GM23338 (cell line): ENCODE measurements around the gene GRIP2. TPM values are rescaled to one million over a fixed set of nuclear protein-coding genes. Genes with fewer than 3 reads are reported as not detected.

ENCODE experiments used
- ATAC-seq: fragments of 200-7000 bp; cut with Tn5 transposase; 3 replicates; pipeline ENCODE4 v1.9.1; 2020
- DNase-seq: peaks from one replicate; pipeline ENCODE4 v3.0.0-alpha.2; 2015; ENCODE audit warnings: low spot score
- H2AFZ ChIP-seq: fragments of 200-600 bp; sonication (generic); 2 replicates; pipeline ENCODE4 v1.8.0; 2016; ENCODE audit warnings: antibody characterized with exemption, mild to moderate bottlenecking, moderate library complexity
- H3F3A ChIP-seq: fragments of 200-600 bp; sonication (generic); replicated peaks from 2 replicates; pipeline ENCODE4 v1.8.0; 2017; ENCODE audit warnings: antibody characterized with exemption, mixed run types, low read depth
- H3K27ac ChIP-seq: fragments of 200-600 bp; sonication (generic); 2 replicates; pipeline ENCODE4 v1.6.1; 2016; ENCODE audit warnings: low read depth
- H3K27me3 ChIP-seq: fragments of 200-600 bp; sonication (generic); 2 replicates; pipeline ENCODE4 v1.8.0; 2016; ENCODE audit warnings: mild to moderate bottlenecking, mixed run types, moderate library complexity; ENCODE audit not compliant: insufficient read depth
- H3K36me3 ChIP-seq: fragments of 200-600 bp; sonication (generic); 2 replicates; pipeline ENCODE4 v1.8.0; 2016; ENCODE audit warnings: mild to moderate bottlenecking; ENCODE audit not compliant: insufficient read depth
- H3K4me1 ChIP-seq: fragments of 200-600 bp; sonication (generic); 2 replicates; pipeline ENCODE4 v1.8.0; 2016; ENCODE audit warnings: mild to moderate bottlenecking, moderate library complexity; ENCODE audit not compliant: insufficient read depth
- H3K4me2 ChIP-seq: fragments of 200-600 bp; sonication (generic); 2 replicates; pipeline ENCODE4 v1.7.1; 2017; ENCODE audit warnings: mixed run types
- H3K4me3 ChIP-seq: fragments of 200-600 bp; sonication (generic); 2 replicates; pipeline ENCODE4 v1.6.1; 2016; ENCODE audit warnings: mixed run types
- H3K79me2 ChIP-seq: fragments of 200-600 bp; sonication (generic); replicated peaks from 2 replicates; pipeline ENCODE4 v1.8.0; 2017; ENCODE audit warnings: mild to moderate bottlenecking; ENCODE audit not compliant: insufficient read depth
- H3K9me2 ChIP-seq: fragments of 200-600 bp; sonication (generic); 2 replicates; pipeline ENCODE4 v1.8.0; 2017; ENCODE audit not compliant: insufficient read depth
- H4K20me1 ChIP-seq: fragments of 200-600 bp; sonication (generic); replicated peaks from 2 replicates; pipeline ENCODE4 v1.8.0; 2017; ENCODE audit warnings: mild to moderate bottlenecking; ENCODE audit not compliant: insufficient read depth
- H3K27ac Mint-ChIP-seq: 2 replicates; pipeline ENCODE4 v1.8.0; 2020; ENCODE audit warnings: inconsistent platforms, mild to moderate bottlenecking, moderate library complexity, mixed read lengths
- H3K27me3 Mint-ChIP-seq: 3 replicates; pipeline ENCODE4 v1.8.0; 2022; ENCODE audit warnings: low read depth, mild to moderate bottlenecking, moderate library complexity, mixed read lengths, inconsistent platforms; ENCODE audit not compliant: insufficient read depth, poor library complexity
- H3K36me3 Mint-ChIP-seq: 3 replicates; pipeline ENCODE4 v1.8.0; 2021; ENCODE audit warnings: low read depth, mild to moderate bottlenecking, inconsistent platforms, moderate library complexity, mixed read lengths
- H3K4me1 Mint-ChIP-seq: 3 replicates; pipeline ENCODE4 v1.8.0; 2020; ENCODE audit warnings: mild to moderate bottlenecking, inconsistent platforms, mixed read lengths
- H3K4me3 Mint-ChIP-seq: 3 replicates; pipeline ENCODE4 v1.8.0; 2021; ENCODE audit warnings: moderate library complexity, mild to moderate bottlenecking, inconsistent platforms, mixed read lengths
- H3K9me3 Mint-ChIP-seq: 3 replicates; pipeline ENCODE4 v1.8.0; 2020; ENCODE audit warnings: moderate library complexity, mild to moderate bottlenecking, inconsistent platforms, mixed read lengths
- EZH2phosphoT487 ChIP-seq: fragments of 200-600 bp; sonication (generic); IDR thresholded peaks from one replicate; pipeline ENCODE4 v1.8.1; 2018; ENCODE audit warnings: antibody characterized with exemption; ENCODE audit not compliant: unreplicated experiment
- NANOG ChIP-seq: IDR thresholded peaks from 2 replicates; pipeline ENCODE4 v1.6.1; 2016; ENCODE audit warnings: antibody characterized with exemption, borderline replicate concordance
- STAT1 ChIP-seq: IDR thresholded peaks from one replicate; pipeline ENCODE4 v1.6.1; 2016; ENCODE audit warnings: antibody characterized with exemption; ENCODE audit not compliant: unreplicated experiment
- ZNF331 ChIP-seq: fragments of 250-450 bp; sonication (Bioruptor Pico); IDR thresholded peaks from 2 replicates; pipeline ENCODE4 v1.5.0; 2020; ENCODE audit warnings: low read depth, mild to moderate bottlenecking, moderate library complexity
- polyA plus RNA-seq: library from polyadenylated mRNA; unstranded; fragments of >200 nt; fragmentation: Nextera tagmentation; extraction: Ambion mirVana; gene quantifications from 2 replicates; pipeline ENCODE4 v1.2.1, GENCODE V29; 2016
- total RNA-seq: library from RNA; depleted of rRNA; stranded (reverse); fragments of >200 nt; shearing (Covaris generic); gene quantifications from 2 replicates; pipeline ENCODE4 v1.2.3, GENCODE V29; 2014
- TF ChIP-seq, protein P1 (sequence below): IDR thresholded peaks from 2 replicates; pipeline ENCODE4 v1.6.1; 2016; ENCODE audit warnings: antibody characterized with exemption
- TF ChIP-seq, protein P2 (sequence below): IDR thresholded peaks from one replicate; pipeline ENCODE4 v1.6.1; 2018; ENCODE audit warnings: antibody characterized with exemption; ENCODE audit not compliant: unreplicated experiment
- TF ChIP-seq, protein P3 (sequence below): fragments of 250-450 bp; sonication (Bioruptor Pico); IDR thresholded peaks from 2 replicates; pipeline ENCODE4 v1.5.0; 2020; ENCODE audit warnings: mild to moderate bottlenecking, moderate library complexity
- TF ChIP-seq, protein P4 (sequence below), 2 experiments: fragments of 200-600 bp in 1 of 2; sonication (generic) in 1 of 2; conservative IDR thresholded peaks; 2 replicates each; pipeline versions ENCODE4 v1.5.1 to v1.6.1; 2016 to 2017; ENCODE audit warnings: antibody characterized with exemption in 2 of 2, low read depth in 2 of 2, mild to moderate bottlenecking in 2 of 2, moderate library complexity in 1 of 2

The GRIP2 gene
- total and polyA plus RNA-seq, 2 experiments from 2014 or later, result 3.6 to 5.8 TPM

DNA sequence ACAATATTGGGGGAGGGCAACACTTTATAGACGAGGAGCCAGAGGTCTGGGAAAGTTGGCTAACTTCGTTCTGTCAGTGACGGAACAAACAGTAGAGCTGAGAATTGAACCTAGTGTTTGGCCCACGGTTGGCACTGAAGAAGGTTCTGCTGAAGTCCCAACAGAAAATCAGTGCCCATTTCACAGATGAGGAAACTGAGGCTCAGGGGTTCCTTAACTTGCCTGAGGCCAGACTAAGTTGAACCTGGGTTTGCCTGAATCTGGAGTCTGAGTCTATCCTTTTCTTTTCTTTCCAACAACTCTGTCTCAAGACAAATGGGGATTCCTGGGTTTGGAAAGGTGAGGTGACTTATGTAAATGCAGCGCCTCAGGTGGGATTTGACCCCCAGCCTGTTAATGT is 82.7 kb downstream of the GRIP2 start:
- no peak overlapping the region for H2AFZ ChIP-seq
- peaks cover 37% of the 10 kb centered on the region for H3K36me3 ChIP-seq
- H3K4me1 ChIP-seq, result peaks cover 10% of the 10 kb centered on the region
- Mint-ChIP-seq H3K27me3 (peaks cover 23% of the 10 kb centered on the region), H3K9me3 (no peaks in the 10 kb centered on the region), H3K4me3 (no peak overlapping the region), H3K4me1 (peaks cover 13% of the 10 kb centered on the region), H3K27ac (peak overlapping the region; percentile 85), H3K36me3 (peaks cover 50% of the 10 kb centered on the region)
- no peaks in the 10 kb centered on the region for H3K27me3 ChIP-seq
- H3F3A ChIP-seq, result 0 out of 2 replicates have a peak, but pooled peaks cover 9% of the 10 kb centered on the region
- H3K27ac ChIP-seq, result peak overlapping the region; percentile 83; the same call in 1 of the 2 replicates
- H3K4me3 ChIP-seq, result no peak overlapping the region
- H4K20me1 ChIP-seq, result peaks cover 15% of the 10 kb centered on the region
- no peaks in the 10 kb centered on the region for H3K79me2 ChIP-seq
- no peak for ATAC-seq
- no peak for TF ChIP-seq NANOG
- TF ChIP-seq EZH2phosphoT487, result no peak
- TF ChIP-seq, protein P1, sequence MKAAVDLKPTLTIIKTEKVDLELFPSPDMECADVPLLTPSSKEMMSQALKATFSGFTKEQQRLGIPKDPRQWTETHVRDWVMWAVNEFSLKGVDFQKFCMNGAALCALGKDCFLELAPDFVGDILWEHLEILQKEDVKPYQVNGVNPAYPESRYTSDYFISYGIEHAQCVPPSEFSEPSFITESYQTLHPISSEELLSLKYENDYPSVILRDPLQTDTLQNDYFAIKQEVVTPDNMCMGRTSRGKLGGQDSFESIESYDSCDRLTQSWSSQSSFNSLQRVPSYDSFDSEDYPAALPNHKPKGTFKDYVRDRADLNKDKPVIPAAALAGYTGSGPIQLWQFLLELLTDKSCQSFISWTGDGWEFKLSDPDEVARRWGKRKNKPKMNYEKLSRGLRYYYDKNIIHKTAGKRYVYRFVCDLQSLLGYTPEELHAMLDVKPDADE, result no peak
- TF ChIP-seq, protein P2, sequence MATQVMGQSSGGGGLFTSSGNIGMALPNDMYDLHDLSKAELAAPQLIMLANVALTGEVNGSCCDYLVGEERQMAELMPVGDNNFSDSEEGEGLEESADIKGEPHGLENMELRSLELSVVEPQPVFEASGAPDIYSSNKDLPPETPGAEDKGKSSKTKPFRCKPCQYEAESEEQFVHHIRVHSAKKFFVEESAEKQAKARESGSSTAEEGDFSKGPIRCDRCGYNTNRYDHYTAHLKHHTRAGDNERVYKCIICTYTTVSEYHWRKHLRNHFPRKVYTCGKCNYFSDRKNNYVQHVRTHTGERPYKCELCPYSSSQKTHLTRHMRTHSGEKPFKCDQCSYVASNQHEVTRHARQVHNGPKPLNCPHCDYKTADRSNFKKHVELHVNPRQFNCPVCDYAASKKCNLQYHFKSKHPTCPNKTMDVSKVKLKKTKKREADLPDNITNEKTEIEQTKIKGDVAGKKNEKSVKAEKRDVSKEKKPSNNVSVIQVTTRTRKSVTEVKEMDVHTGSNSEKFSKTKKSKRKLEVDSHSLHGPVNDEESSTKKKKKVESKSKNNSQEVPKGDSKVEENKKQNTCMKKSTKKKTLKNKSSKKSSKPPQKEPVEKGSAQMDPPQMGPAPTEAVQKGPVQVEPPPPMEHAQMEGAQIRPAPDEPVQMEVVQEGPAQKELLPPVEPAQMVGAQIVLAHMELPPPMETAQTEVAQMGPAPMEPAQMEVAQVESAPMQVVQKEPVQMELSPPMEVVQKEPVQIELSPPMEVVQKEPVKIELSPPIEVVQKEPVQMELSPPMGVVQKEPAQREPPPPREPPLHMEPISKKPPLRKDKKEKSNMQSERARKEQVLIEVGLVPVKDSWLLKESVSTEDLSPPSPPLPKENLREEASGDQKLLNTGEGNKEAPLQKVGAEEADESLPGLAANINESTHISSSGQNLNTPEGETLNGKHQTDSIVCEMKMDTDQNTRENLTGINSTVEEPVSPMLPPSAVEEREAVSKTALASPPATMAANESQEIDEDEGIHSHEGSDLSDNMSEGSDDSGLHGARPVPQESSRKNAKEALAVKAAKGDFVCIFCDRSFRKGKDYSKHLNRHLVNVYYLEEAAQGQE, result no peak
- no peak for TF ChIP-seq STAT1
- TF ChIP-seq, protein P3, sequence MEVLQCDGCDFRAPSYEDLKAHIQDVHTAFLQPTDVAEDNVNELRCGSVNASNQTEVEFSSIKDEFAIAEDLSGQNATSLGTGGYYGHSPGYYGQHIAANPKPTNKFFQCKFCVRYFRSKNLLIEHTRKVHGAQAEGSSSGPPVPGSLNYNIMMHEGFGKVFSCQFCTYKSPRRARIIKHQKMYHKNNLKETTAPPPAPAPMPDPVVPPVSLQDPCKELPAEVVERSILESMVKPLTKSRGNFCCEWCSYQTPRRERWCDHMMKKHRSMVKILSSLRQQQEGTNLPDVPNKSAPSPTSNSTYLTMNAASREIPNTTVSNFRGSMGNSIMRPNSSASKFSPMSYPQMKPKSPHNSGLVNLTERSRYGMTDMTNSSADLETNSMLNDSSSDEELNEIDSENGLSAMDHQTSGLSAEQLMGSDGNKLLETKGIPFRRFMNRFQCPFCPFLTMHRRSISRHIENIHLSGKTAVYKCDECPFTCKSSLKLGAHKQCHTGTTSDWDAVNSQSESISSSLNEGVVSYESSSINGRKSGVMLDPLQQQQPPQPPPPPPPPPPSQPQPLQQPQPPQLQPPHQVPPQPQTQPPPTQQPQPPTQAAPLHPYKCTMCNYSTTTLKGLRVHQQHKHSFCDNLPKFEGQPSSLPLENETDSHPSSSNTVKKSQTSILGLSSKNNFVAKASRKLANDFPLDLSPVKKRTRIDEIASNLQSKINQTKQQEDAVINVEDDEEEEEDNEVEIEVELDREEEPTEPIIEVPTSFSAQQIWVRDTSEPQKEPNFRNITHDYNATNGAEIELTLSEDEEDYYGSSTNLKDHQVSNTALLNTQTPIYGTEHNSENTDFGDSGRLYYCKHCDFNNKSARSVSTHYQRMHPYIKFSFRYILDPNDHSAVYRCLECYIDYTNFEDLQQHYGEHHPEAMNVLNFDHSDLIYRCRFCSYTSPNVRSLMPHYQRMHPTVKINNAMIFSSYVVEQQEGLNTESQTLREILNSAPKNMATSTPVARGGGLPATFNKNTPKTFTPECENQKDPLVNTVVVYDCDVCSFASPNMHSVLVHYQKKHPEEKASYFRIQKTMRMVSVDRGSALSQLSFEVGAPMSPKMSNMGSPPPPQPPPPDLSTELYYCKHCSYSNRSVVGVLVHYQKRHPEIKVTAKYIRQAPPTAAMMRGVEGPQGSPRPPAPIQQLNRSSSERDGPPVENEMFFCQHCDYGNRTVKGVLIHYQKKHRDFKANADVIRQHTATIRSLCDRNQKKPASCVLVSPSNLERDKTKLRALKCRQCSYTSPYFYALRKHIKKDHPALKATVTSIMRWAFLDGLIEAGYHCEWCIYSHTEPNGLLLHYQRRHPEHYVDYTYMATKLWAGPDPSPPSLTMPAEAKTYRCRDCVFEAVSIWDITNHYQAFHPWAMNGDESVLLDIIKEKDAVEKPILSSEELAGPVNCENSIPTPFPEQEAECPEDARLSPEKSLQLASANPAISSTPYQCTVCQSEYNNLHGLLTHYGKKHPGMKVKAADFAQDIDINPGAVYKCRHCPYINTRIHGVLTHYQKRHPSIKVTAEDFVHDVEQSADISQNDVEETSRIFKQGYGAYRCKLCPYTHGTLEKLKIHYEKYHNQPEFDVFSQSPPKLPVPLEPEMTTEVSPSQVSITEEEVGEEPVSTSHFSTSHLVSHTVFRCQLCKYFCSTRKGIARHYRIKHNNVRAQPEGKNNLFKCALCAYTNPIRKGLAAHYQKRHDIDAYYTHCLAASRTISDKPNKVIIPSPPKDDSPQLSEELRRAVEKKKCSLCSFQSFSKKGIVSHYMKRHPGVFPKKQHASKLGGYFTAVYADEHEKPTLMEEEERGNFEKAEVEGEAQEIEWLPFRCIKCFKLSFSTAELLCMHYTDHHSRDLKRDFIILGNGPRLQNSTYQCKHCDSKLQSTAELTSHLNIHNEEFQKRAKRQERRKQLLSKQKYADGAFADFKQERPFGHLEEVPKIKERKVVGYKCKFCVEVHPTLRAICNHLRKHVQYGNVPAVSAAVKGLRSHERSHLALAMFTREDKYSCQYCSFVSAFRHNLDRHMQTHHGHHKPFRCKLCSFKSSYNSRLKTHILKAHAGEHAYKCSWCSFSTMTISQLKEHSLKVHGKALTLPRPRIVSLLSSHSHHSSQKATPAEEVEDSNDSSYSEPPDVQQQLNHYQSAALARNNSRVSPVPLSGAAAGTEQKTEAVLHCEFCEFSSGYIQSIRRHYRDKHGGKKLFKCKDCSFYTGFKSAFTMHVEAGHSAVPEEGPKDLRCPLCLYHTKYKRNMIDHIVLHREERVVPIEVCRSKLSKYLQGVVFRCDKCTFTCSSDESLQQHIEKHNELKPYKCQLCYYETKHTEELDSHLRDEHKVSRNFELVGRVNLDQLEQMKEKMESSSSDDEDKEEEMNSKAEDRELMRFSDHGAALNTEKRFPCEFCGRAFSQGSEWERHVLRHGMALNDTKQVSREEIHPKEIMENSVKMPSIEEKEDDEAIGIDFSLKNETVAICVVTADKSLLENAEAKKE (CRISPR knock-in tag), result no peak
- TF ChIP-seq, protein P4, sequence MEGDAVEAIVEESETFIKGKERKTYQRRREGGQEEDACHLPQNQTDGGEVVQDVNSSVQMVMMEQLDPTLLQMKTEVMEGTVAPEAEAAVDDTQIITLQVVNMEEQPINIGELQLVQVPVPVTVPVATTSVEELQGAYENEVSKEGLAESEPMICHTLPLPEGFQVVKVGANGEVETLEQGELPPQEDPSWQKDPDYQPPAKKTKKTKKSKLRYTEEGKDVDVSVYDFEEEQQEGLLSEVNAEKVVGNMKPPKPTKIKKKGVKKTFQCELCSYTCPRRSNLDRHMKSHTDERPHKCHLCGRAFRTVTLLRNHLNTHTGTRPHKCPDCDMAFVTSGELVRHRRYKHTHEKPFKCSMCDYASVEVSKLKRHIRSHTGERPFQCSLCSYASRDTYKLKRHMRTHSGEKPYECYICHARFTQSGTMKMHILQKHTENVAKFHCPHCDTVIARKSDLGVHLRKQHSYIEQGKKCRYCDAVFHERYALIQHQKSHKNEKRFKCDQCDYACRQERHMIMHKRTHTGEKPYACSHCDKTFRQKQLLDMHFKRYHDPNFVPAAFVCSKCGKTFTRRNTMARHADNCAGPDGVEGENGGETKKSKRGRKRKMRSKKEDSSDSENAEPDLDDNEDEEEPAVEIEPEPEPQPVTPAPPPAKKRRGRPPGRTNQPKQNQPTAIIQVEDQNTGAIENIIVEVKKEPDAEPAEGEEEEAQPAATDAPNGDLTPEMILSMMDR (conservative IDR thresholded peaks at IDR 0.05; ENCODE audit: low read depth in 2 of 2), result no peak
- no peak for TF ChIP-seq ZNF331 (CRISPR knock-in tag)
- no peak for DNase-seq
- no peaks in the 10 kb centered on the region for H3K9me2 ChIP-seq
- H3K4me2 ChIP-seq, result no peak overlapping the region
